ENCODE measurements around the gene PXN. TPM values are rescaled to one million over a fixed set of nuclear protein-coding genes. Genes with fewer than 3 reads are reported as not detected.

PXN gene
- total and polyA plus RNA-seq, 2 of the 13 experiments (the other 11 are each of a cell fraction or from before 2014, with no cell fraction given), result 13.6 to 14.2 TPM

DNA sequence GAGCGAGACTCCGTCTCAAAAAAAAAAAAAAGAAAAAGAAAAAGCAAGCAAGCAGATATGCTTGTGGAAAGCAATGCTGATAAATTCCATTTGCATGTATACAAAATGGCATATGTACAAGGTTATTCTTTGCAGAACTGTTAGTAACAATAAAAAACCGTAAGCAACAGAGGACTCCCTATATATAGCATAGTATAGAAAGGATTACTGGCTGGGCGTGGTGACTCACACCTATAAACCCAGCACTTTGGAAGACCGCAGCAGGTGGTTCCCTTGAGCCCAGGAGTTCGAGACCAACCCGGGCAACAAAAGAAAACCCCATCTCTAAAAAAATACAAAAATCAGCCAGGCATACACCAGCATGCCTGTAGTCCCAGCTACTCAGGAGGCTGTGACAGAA, 84.6 kb downstream of the PXN start:
- Histone ChIP-seq H3K79me2 (ENCODE audit: insufficient read depth, low read length) (peaks cover 15% of the 10 kb centered on the region), H2AFZ (ENCODE audit: low read length) (no peak overlapping the region), H3K9me3 (ENCODE audit: low read length) (no peaks in the 10 kb centered on the region), H3K4me2 (ENCODE audit: low read depth, low read length) (no peak overlapping the region), H4K20me1 (ENCODE audit: insufficient read depth, low read length) (peaks cover 23% of the 10 kb centered on the region), H3K27me3 (ENCODE audit: control insufficient read depth in 1 of 2, insufficient read depth in 2 of 2, low read length in 2 of 2) (no peaks in the 10 kb centered on the region), H3K27ac (ENCODE audit: extremely low read length, insufficient read depth, low read length) (no peak overlapping the region), H3K4me1 (ENCODE audit: insufficient read depth, low read length) (peaks cover 36% of the 10 kb centered on the region), H3K4me3 (replicated peaks in 1 of 3; ENCODE audit: insufficient read depth in 1 of 3, low read depth in 2 of 3, low read length in 3 of 3) (no peak overlapping the region), H3K9ac (ENCODE audit: insufficient read depth, low read depth, low read length) (no peak overlapping the region), H3K36me3 (replicated peaks in 1 of 2; ENCODE audit: control insufficient read depth in 1 of 2, insufficient read depth in 2 of 2, low read length in 2 of 2) (peaks cover 41 to 76% of the 10 kb centered on the region in 2 experiments)
- POLR2A ChIA-PET, result interaction anchor here (1.2 kb wide), 1 partner anchor 20 kb away, joined by 4 read pairs; the partner anchor contains the start of gene RPLP0
- CTCF ChIA-PET (ENCODE audit: low intra/inter-chr PET ratio, low total read pairs), result no interaction called here
- intact Hi-C loops (cut with micrococcal nuclease; ENCODE audit: unreplicated experiment) (loop anchor here (10.0 kb wide), 1 partner anchor 56 kb away; no protein-coding TSS in a partner anchor), in situ Hi-C loops (cut with HindIII; ENCODE audit: extremely low pct_ligation_motif_present, low pct_unique_long_range_greater_than_20kb) (no loop called here)
- WGBS (ENCODE audit: low lambda C conversion rate), result 96% methylated on average over 7 of the region's 7 CpGs
- FAIRE-seq, result no peak
- no peak for ATAC-seq
- no peak for DNase-seq (ENCODE audit: low spot score)
- BruUV-seq (replicated peaks), result no TSS peak
- no peak for TF ChIP-seq TSC22D2 (CRISPR knock-in tag; IDR thresholded peaks at IDR 0.05; ENCODE audit: borderline replicate concordance)
- TF ChIP-seq ZNF549 (CRISPR knock-in tag; IDR thresholded peaks at IDR 0.05), result no peak
- no peak for TF ChIP-seq BRD4 (CRISPR knock-in tag; IDR thresholded peaks at IDR 0.05)
- TF ChIP-seq, protein P1, sequence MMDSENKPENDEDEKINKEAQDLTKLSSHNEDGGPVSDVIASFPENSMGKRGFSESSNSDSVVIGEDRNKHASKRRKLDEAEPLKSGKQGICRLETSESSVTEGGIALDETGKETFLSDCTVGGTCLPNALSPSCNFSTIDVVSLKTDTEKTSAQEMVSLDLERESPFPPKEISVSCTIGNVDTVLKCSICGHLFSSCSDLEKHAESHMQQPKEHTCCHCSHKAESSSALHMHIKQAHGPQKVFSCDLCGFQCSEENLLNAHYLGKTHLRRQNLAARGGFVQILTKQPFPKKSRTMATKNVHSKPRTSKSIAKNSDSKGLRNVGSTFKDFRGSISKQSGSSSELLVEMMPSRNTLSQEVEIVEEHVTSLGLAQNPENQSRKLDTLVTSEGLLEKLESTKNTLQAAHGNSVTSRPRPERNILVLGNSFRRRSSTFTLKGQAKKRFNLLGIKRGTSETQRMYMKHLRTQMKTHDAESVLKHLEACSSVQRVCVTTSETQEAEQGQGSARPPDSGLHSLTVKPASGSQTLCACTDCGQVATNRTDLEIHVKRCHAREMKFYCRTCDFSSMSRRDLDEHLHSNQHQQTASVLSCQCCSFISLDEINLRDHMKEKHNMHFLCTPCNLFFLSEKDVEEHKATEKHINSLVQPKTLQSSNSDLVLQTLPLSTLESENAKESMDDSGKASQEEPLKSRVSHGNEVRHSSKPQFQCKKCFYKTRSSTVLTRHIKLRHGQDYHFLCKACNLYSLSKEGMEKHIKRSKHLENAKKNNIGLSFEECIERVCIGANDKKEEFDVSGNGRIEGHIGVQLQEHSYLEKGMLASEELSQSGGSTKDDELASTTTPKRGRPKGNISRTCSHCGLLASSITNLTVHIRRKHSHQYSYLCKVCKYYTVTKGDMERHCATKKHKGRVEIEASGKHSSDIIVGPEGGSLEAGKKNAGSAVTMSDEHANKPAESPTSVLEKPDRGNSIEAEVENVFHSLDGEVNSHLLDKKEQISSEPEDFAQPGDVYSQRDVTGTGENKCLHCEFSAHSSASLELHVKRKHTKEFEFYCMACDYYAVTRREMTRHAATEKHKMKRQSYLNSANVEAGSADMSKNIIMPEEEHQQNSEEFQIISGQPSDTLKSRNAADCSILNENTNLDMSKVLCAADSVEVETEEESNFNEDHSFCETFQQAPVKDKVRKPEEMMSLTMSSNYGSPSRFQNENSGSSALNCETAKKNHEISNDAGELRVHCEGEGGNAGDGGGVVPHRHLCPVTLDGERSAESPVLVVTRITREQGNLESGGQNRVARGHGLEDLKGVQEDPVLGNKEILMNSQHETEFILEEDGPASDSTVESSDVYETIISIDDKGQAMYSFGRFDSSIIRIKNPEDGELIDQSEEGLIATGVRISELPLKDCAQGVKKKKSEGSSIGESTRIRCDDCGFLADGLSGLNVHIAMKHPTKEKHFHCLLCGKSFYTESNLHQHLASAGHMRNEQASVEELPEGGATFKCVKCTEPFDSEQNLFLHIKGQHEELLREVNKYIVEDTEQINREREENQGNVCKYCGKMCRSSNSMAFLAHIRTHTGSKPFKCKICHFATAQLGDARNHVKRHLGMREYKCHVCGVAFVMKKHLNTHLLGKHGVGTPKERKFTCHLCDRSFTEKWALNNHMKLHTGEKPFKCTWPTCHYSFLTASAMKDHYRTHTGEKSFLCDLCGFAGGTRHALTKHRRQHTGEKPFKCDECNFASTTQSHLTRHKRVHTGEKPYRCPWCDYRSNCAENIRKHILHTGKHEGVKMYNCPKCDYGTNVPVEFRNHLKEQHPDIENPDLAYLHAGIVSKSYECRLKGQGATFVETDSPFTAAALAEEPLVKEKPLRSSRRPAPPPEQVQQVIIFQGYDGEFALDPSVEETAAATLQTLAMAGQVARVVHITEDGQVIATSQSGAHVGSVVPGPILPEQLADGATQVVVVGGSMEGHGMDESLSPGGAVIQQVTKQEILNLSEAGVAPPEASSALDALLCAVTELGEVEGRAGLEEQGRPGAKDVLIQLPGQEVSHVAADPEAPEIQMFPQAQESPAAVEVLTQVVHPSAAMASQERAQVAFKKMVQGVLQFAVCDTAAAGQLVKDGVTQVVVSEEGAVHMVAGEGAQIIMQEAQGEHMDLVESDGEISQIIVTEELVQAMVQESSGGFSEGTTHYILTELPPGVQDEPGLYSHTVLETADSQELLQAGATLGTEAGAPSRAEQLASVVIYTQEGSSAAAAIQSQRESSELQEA (CRISPR knock-in tag; IDR thresholded peaks at IDR 0.05; ENCODE audit: not compliant biosample characterization), result no peak
- no peak for TF ChIP-seq SP140L (CRISPR knock-in tag; IDR thresholded peaks at IDR 0.05; ENCODE audit: borderline replicate concordance)

Data from HepG2 (cell line).